H9 (cell line): ENCODE results near the gene NDUFA11. TPM values are rescaled to one million over a fixed set of nuclear protein-coding genes. Genes with fewer than 3 reads are reported as not detected.

ENCODE experiments used
- DNase-seq: peaks from one replicate; pipeline ENCODE4 v3.0.0-alpha.2; 2017
- H2AFZ ChIP-seq: one replicate; pipeline ENCODE4 v1.6.1; 2013; ENCODE audit warnings: mild to moderate bottlenecking, low read length, control low read depth, moderate library complexity
- H2AK5ac ChIP-seq: 2 replicates; pipeline ENCODE4 v1.6.1; 2013; ENCODE audit warnings: low read length, control low read depth, mixed read lengths; ENCODE audit not compliant: insufficient read length
- H2BK120ac ChIP-seq: one replicate; pipeline ENCODE4 v1.6.1; 2013; ENCODE audit warnings: low read depth, mild to moderate bottlenecking, low read length, control low read depth, inconsistent platforms; ENCODE audit not compliant: poor library complexity, severe bottlenecking
- H2BK12ac ChIP-seq: 2 replicates; pipeline ENCODE4 v1.6.1; 2013; ENCODE audit warnings: low read length, control low read depth, mixed read lengths, low read depth; ENCODE audit not compliant: insufficient read length
- H2BK15ac ChIP-seq: 2 replicates; pipeline ENCODE4 v1.6.1; 2013; ENCODE audit warnings: low read depth, low read length, control low read depth
- H2BK20ac ChIP-seq: one replicate; pipeline ENCODE4 v1.6.1; 2013; ENCODE audit warnings: low read depth, mild to moderate bottlenecking, low read length, control low read depth, inconsistent platforms; ENCODE audit not compliant: poor library complexity, severe bottlenecking
- H2BK5ac ChIP-seq: 2 replicates; pipeline ENCODE4 v1.6.1; 2013; ENCODE audit warnings: low read length, control low read depth, mixed read lengths; ENCODE audit not compliant: insufficient read length
- H3K14ac ChIP-seq: 2 replicates; pipeline ENCODE4 v1.6.1; 2013; ENCODE audit warnings: low read length, control low read depth; ENCODE audit not compliant: insufficient read depth
- H3K18ac ChIP-seq: 2 replicates; pipeline ENCODE4 v1.6.1; 2013; ENCODE audit warnings: low read depth, mild to moderate bottlenecking, mixed read lengths, low read length, control low read depth; ENCODE audit not compliant: insufficient read length
- H3K23ac ChIP-seq: 2 replicates; pipeline ENCODE4 v1.6.1; 2013; ENCODE audit warnings: low read length, control low read depth, mixed read lengths, low read depth; ENCODE audit not compliant: insufficient read length
- H3K23me2 ChIP-seq: 2 replicates; pipeline ENCODE4 v1.6.1; 2013; ENCODE audit warnings: low read depth, mild to moderate bottlenecking, mixed read lengths, low read length, control low read depth; ENCODE audit not compliant: insufficient read length, poor library complexity, severe bottlenecking
- H3K27ac ChIP-seq: 2 replicates; pipeline ENCODE4 v1.5.1; 2013; ENCODE audit warnings: low read length, control low read depth, mixed read lengths, low read depth; ENCODE audit not compliant: insufficient read length
- H3K27me3 ChIP-seq: 2 replicates; pipeline ENCODE4 v1.6.1; 2013; ENCODE audit warnings: low read length, control low read depth, inconsistent platforms; ENCODE audit not compliant: insufficient read depth
- H3K4ac ChIP-seq: 2 replicates; pipeline ENCODE4 v1.6.1; 2013; ENCODE audit warnings: low read depth, mild to moderate bottlenecking, control low read depth, inconsistent platforms, low read length, moderate library complexity
- H3K4me1 ChIP-seq: 2 replicates; pipeline ENCODE4 v1.6.1; 2013; ENCODE audit warnings: low read length, control low read depth, inconsistent platforms; ENCODE audit not compliant: insufficient read depth
- H3K4me2 ChIP-seq: 2 replicates; pipeline ENCODE4 v1.6.1; 2013; ENCODE audit warnings: low read length, control low read depth, mixed read lengths; ENCODE audit not compliant: insufficient read length, insufficient read depth
- H3K56ac ChIP-seq: 2 replicates; pipeline ENCODE4 v1.6.1; 2013; ENCODE audit warnings: low read depth, mild to moderate bottlenecking, mixed read lengths, low read length, control low read depth; ENCODE audit not compliant: insufficient read length
- H3K79me1 ChIP-seq: 2 replicates; pipeline ENCODE4 v1.6.1; 2013; ENCODE audit warnings: low read depth, mild to moderate bottlenecking, moderate library complexity, low read length, control low read depth, inconsistent platforms; ENCODE audit not compliant: insufficient read depth, poor library complexity, severe bottlenecking
- H3K79me2 ChIP-seq: 2 replicates; pipeline ENCODE4 v1.6.1; 2013; ENCODE audit warnings: low read length, control low read depth, inconsistent platforms; ENCODE audit not compliant: insufficient read depth
- H3K9ac ChIP-seq: 2 replicates; pipeline ENCODE4 v1.6.1; 2013; ENCODE audit warnings: low read length, control low read depth, mixed read lengths; ENCODE audit not compliant: insufficient read length; ENCODE audit errors: extremely low read depth
- H3K9me3 ChIP-seq: one replicate; pipeline ENCODE4 v1.6.1; 2013; ENCODE audit warnings: low read depth, low read length, inconsistent platforms; ENCODE audit not compliant: control insufficient read depth
- H3T11ph ChIP-seq: one replicate; pipeline ENCODE4 v1.6.1; 2013; ENCODE audit warnings: mild to moderate bottlenecking, low read length, control low read depth, inconsistent platforms
- H4K20me1 ChIP-seq: one replicate; pipeline ENCODE4 v1.6.1; 2013; ENCODE audit not compliant: control insufficient read depth, insufficient read length, insufficient read depth
- H4K5ac ChIP-seq: 2 replicates; pipeline ENCODE4 v1.6.1; 2013; ENCODE audit warnings: low read depth, mild to moderate bottlenecking, mixed read lengths, low read length, control low read depth; ENCODE audit not compliant: insufficient read length
- H4K8ac ChIP-seq: replicated peaks from 2 replicates; pipeline ENCODE4 v1.6.1; 2013; ENCODE audit warnings: low read length, control low read depth, mixed read lengths, low read depth; ENCODE audit not compliant: insufficient read length
- H4K91ac ChIP-seq: 2 replicates; pipeline ENCODE4 v1.6.1; 2013; ENCODE audit warnings: low read depth, mild to moderate bottlenecking, moderate library complexity, mixed read lengths, low read length, control low read depth; ENCODE audit not compliant: insufficient read length
- H3K27ac Mint-ChIP-seq, 3 experiments: 2 replicates in 2 of 3; 3 replicates in 1 of 3; pipeline ENCODE4 v1.8.0; 2020 to 2021; ENCODE audit warnings: mixed read lengths in 3 of 3, mild to moderate bottlenecking in 1 of 3, moderate library complexity in 1 of 3
- H3K27me3 Mint-ChIP-seq: 2 replicates; pipeline ENCODE4 v1.8.0; 2021; ENCODE audit warnings: low read depth, mild to moderate bottlenecking, moderate library complexity, mixed read lengths
- H3K36me3 Mint-ChIP-seq, 3 experiments: 2 replicates in 2 of 3; 3 replicates in 1 of 3; pipeline ENCODE4 v1.8.0; 2020 to 2021; ENCODE audit warnings: low read depth in 3 of 3, mixed read lengths in 3 of 3; ENCODE audit not compliant: insufficient read depth in 1 of 3
- H3K4me1 Mint-ChIP-seq, 2 experiments: 2 replicates each; pipeline ENCODE4 v1.8.0; 2020; ENCODE audit warnings: mixed read lengths in 2 of 2
- H3K4me3 Mint-ChIP-seq, 2 experiments: 2 replicates in 1 of 2; 3 replicates in 1 of 2; pipeline ENCODE4 v1.8.0; 2020 to 2021; ENCODE audit warnings: mild to moderate bottlenecking in 2 of 2, mixed read lengths in 2 of 2, moderate library complexity in 1 of 2
- H3K9me3 Mint-ChIP-seq, 2 experiments: 2 replicates in 1 of 2; 3 replicates in 1 of 2; pipeline ENCODE4 v1.8.0; 2020; ENCODE audit warnings: mild to moderate bottlenecking in 2 of 2, mixed read lengths in 2 of 2, moderate library complexity in 1 of 2
- WGBS: extraction: QIAGEN DNeasy Blood & Tissue Kit; methylation state at CpG from one replicate; pipeline ENCODE4 v1.1.7; 2013; ENCODE audit warnings: missing lambda C conversion rate, low lambda C conversion rate, mixed read lengths; ENCODE audit not compliant: insufficient read length; ENCODE audit errors: extremely low coverage; 5-methylcytosine and 5-hydroxymethylcytosine counted together
- total RNA-seq: library from RNA; stranded (reverse); gene quantifications from 2 replicates; pipeline ENCODE4 v1.2.1, GENCODE V29; 2021
- TF ChIP-seq, protein P1 (sequence below): fragments of 200-600 bp; sonication (generic); conservative IDR thresholded peaks from 3 replicates; pipeline ENCODE4 v1.8.0; 2021; ENCODE audit warnings: antibody characterized with exemption, mild to moderate bottlenecking

Gene NDUFA11
- total RNA-seq, 1 experiment from 2014 or later, result 282 TPM

DNA sequence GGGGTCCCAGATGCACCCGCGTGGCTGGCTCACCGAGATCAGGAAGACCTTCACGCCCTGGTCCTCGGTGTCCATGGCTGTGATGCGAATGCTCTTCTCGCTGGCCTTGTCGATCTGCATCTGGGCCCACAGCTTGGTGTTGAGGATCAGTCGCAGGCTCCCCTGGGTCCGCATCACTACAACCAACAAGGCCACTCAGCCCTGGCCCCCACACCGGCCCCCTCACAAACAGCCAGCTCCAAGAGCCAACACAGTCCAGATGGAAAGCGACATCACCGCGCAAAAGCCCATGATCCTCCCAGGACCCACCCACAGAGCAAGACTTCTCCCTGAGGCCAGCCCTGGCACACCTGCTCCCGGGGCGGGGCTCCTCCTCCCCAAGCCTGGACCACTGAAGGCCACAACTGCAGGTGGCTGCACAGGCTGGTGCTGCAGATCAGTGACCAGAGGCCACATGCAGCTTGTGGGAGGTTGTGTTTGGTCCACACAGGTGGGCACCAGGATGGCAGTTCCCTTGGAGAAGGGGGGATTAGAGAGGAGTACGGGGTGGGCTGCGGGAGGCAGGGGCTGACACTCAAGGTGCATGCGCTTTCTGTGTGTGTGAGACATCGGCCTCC is 15.0 kb upstream of the NDUFA11 start:
- Mint-ChIP-seq H3K27ac (no peak overlapping the region; a peak in 1 of 7 replicates), H3K4me3 (no peak overlapping the region), H3K9me3 (no peaks in the 10 kb centered on the region), H3K36me3 (peaks cover 25 to 60% (median 55%) of the 10 kb centered on the region in 3 experiments), H3K4me1 (no peaks in the 10 kb centered on the region), H3K27me3 (no peaks in the 10 kb centered on the region; the same call in 1 of the 2 replicates)
- DNase-seq, result no peak
- no peak overlapping the region for H2BK5ac ChIP-seq
- no peak overlapping the region for H3K4ac ChIP-seq
- no peak overlapping the region for H2BK12ac ChIP-seq
- H2AFZ ChIP-seq, result no peak overlapping the region
- H3K9ac ChIP-seq, result no peak overlapping the region
- H3K4me1 ChIP-seq, result no peaks in the 10 kb centered on the region
- no peak overlapping the region for H3K4me2 ChIP-seq
- no peaks in the 10 kb centered on the region for H3K23me2 ChIP-seq
- no peak overlapping the region for H3T11ph ChIP-seq
- no peak overlapping the region for H3K18ac ChIP-seq
- H2BK20ac ChIP-seq, result no peak overlapping the region
- peaks cover 3% of the 10 kb centered on the region for H4K20me1 ChIP-seq
- H4K5ac ChIP-seq, result no peak overlapping the region
- H3K9me3 ChIP-seq, result no peaks in the 10 kb centered on the region
- no peak overlapping the region for H2BK15ac ChIP-seq
- TF ChIP-seq, protein P1, sequence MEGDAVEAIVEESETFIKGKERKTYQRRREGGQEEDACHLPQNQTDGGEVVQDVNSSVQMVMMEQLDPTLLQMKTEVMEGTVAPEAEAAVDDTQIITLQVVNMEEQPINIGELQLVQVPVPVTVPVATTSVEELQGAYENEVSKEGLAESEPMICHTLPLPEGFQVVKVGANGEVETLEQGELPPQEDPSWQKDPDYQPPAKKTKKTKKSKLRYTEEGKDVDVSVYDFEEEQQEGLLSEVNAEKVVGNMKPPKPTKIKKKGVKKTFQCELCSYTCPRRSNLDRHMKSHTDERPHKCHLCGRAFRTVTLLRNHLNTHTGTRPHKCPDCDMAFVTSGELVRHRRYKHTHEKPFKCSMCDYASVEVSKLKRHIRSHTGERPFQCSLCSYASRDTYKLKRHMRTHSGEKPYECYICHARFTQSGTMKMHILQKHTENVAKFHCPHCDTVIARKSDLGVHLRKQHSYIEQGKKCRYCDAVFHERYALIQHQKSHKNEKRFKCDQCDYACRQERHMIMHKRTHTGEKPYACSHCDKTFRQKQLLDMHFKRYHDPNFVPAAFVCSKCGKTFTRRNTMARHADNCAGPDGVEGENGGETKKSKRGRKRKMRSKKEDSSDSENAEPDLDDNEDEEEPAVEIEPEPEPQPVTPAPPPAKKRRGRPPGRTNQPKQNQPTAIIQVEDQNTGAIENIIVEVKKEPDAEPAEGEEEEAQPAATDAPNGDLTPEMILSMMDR, result no peak
- no peak overlapping the region for H4K91ac ChIP-seq
- H3K23ac ChIP-seq, result no peak overlapping the region
- no CpG with 5 or more reads among the region's 20 CpGs for WGBS
- no peaks in the 10 kb centered on the region for H3K79me2 ChIP-seq
- no peak overlapping the region for H2AK5ac ChIP-seq
- H3K79me1 ChIP-seq, result no peaks in the 10 kb centered on the region
- no peak overlapping the region for H2BK120ac ChIP-seq
- H3K56ac ChIP-seq, result no peak overlapping the region
- H3K27ac ChIP-seq, result no peak overlapping the region
- H3K14ac ChIP-seq, result no peak overlapping the region
- no peaks in the 10 kb centered on the region for H3K27me3 ChIP-seq
- no peak overlapping the region for H4K8ac ChIP-seq
